HG02642 (cell line): Measurements from ENCODE around the gene ZAR1L.

Experiments used
- ATAC-seq: cut with Tn5 transposase; IDR thresholded peaks from one replicate; pipeline ENCODE4 v1.9.1; 2021; ENCODE audit warnings: mild to moderate bottlenecking; ENCODE audit not compliant: unreplicated experiment, poor library complexity

Gene ZAR1L

DNA sequence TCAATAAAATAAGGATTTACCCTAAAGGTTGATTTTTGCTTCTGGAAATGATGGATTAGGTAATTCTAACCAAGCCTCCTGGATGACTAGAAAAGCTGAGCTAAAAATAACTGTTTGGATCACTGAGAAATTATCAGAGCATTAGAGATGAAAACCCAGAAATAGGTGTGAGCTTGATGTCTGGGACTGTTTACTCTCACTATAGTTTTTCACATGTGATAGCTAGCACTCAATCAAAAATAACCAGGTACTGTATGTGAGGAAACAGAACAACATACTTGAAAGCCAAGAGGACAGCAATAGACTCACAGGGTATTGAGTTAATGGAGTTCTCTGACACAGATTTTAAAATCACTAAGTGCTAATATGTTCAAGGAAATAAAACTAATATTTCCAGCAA lies 9.5 kb downstream of the ZAR1L start:
- no peak for ATAC-seq

DNA sequence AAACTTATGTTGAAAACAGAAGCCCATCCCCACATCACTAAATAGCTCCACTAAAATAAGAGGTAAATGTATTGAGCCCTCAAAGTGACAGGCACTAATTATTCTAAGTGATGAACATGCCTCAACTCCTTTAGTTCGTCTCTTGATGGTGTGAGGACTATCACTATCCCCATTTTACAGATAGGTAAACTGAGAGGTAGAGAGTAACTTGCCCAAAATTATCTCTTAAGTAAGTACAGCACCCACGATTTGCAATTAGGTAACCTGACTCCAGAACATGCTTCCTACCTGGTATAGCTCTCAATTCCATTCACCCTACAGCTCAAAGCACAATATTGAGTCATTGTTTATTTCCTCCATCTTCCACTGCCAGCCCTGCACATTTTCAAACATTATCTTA lies 12.7 kb downstream of the ZAR1L start:
- ATAC-seq = no peak

DNA sequence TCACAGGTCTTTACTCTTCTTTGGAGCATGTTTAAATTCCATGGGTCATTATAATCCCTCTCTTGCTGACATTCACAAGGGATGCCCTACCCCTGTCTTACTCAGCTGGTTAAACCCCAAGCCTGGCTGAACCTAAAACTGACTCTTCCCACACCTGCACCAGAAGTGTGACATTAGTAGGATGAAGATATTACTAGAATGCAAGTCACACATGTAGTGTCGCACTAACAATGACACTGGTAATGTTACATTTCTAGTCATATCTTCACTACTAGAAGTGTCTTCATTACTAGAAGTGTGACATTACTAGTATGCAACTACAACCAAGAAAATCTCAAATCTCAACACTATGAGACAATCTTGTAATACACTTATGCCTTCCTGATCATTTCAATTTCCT lies 14.2 kb downstream of the ZAR1L start:
- ATAC-seq = no peak

DNA sequence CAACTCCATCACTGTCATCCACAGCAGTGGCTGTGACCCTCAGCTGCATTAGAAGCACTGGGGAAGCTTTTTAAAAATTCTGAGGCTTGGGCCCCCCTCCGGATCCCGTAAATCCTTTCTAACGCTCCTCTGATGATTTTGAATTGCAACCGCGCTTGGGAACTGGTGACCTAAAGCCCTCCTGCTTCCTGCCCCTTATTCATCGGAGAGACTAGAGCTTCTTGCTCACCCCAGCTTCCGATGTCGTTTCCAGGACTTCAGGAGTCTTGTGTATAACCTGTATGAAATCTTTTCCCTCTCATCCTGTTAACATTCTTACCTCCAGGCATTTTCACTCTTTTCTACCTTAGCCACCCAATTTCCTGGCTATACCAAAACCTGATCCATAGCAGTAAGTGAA lies 14.8 kb downstream of the ZAR1L start:
- no peak for ATAC-seq

DNA sequence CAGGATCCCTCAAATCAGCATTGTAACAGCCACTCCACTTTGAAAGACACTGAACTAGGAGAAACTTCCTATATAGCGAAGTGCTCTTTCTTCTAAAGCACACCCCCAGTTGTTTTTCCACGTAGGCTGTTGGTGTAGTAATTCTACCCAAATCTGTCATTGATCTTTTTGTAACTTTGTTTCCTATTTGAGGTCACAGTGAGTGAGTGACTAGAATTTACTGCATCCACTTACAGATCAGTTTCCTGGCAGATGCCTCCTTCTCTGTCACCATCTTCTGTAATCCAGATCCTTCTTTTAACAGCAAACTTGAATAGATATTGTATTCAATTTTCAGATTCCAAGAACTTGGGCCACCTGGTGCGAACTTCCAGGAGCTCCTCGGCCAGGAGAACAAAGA lies 15.3 kb downstream of the ZAR1L start:
- no peak for ATAC-seq

DNA sequence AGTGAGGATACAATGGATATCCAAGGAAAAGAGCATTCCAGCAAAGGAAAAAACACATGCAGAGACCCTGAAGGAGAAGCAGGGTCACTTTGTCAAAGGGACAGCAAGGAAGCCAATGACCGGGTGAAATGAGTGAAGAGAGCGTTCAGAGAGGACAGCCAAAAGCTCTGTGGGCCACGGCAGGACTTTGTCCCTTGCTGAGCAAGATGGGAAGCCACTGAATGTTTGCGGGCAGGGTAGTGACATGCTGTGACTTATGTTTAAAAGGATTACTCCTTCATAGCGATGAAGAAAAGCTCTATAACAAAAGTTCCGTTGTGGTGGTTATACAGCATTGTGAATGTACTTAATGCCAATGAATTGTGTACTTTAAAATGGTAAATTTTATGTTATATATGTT lies 16.5 kb downstream of the ZAR1L start:
- no peak for ATAC-seq

DNA sequence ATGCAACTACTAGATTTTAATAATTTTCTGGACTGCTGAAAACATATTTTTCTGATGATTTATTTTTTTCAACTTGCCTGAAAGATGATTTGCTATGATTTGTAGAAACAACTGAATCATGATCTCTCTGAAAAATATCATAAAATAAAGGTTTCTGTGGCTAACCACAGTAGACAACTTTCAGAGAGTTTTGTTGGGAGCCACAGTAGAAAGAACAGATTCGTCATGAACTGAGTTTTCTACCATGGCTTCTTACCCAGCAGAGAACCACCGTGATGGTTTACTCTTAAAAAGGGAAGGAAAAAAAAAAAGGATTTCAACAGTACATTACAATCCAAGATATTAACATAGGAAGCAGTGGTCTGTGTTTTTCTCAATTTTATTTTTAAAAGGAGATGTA lies 18.0 kb downstream of the ZAR1L start:
- ATAC-seq = no peak

DNA sequence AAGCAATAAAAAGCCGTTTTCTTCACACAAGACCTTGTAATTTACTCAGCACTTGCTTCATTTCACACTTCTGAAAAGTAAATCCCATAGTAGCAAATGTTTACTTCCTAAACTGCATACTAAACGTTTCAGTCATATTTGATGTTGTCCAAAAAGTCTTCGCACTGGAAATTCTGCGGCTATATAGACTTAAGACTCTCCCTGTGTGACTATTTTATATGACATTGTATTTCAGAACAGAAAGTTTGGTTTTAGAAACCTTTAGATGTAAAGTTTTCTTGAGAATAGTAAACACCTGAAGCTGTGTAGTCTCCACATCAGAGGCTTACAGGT lies 29.6 kb downstream of the ZAR1L start:
- ATAC-seq = no peak

DNA sequence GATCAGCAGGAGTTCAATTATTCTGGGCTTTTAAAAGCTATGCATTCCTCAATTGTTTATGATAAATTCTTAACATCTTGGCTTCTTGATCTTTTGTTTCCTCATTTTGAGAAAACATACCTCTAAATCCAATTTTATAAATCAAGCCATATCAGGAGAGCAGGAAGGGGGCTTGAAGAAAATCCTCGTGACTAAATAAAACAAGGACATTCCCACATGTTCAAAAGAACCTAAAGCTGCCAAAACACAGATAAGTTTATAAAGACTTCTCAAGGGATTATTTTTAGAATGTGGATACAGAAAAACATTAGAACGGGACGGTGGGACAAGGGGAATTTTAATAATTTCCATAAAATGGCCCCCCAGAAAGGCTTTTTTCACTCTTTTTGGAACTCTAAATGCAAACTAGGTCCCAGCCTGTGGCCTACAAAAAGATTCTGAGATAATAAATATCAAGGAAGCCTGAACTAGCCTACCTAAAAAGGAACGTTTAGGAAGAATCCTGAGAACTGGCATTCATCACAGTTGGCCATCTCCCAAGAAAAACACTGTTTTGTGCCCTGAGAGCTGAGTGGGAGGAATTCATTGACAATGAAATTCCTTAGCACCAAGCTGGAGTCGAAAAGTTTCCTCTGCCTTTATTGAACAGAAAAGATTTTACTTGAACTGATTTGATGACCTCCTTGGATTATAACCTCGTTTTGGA lies 30.1 kb downstream of the ZAR1L start:
- no peak for ATAC-seq

DNA sequence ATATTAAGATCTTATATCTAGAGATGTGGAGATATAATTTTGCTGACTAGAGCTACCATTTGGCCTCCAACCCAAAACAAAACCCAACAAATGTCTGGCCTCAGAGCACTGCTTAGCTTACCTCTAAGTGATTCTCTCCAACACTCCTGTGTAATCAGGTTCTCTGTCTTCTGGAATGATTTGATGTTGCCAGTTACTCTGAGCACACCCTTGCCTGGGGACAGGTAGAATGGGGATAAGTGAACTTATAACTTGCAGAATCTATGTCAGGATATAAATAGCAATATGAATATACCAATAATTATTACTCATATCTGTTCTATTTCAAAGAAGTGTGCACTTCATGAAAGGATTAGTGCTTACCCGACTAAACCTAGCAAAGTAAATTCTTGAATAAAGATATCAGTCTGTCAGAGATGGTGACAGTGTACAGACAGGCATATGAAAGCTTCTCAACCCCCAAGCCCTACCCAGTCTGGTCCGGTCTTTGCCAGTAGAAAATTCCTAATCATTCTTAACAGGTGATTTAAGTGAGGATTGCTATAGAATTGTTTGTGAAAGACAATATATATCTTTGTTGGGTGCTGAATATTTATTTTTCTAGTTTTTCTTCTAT lies 33.0 kb downstream of the ZAR1L start:
- ATAC-seq = no peak

DNA sequence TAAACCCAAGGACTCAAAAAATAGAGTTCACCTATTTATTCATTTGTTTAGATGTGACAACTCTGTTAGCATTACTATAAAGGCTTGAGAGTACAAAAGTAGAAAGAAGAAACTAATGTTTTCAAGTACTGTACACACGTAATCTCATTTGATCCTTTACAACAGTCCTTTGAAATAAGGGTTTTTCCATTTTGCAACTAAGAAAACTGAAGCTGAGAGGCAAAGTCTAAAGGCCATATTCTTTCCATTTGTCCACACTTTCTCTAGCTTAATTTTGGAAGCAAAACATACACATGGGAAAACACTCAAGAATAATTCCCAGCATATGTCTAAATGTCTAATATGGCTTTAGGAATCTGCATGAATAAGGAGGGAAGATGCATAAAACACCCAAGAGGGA lies 34.1 kb downstream of the ZAR1L start:
- no peak for ATAC-seq

DNA sequence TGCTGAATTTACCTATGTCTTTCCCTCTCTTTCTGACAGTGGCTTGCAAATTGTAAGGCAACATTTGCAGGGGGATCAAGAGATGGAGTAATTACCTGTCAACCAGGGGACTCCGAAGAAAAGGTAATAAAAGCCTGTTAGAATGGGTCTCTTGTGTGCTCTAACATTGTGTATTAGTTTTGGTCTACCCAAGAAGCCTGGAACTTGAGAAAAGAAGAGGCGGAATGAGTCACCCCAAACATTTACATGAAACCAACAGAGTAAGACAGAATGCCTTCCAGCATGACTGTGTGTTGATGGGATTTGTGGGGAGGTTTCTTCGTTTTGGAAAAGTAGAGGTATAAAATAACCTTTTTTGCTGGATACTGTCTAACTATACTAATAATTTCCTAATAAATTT lies 36.7 kb downstream of the ZAR1L start:
- no peak for ATAC-seq

DNA sequence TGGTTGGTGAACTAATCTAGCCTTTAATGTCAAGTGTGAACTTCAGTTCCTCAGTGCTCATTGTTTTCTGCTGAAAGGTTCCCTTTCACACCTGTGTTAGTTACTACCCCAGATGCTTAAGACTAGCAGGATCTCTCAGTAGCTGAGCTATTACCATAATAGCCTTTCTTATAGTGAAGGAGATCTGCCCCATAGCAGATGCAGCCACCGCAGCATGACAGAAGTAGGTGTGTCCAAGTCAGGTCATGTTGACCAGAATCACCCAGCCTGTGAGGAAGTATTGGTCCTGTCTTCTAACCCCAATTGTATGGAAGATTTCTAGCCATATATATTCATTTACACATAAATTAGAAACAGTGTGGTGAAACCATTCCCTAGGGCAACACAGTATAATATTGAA lies 37.3 kb downstream of the ZAR1L start:
- ATAC-seq = no peak

DNA sequence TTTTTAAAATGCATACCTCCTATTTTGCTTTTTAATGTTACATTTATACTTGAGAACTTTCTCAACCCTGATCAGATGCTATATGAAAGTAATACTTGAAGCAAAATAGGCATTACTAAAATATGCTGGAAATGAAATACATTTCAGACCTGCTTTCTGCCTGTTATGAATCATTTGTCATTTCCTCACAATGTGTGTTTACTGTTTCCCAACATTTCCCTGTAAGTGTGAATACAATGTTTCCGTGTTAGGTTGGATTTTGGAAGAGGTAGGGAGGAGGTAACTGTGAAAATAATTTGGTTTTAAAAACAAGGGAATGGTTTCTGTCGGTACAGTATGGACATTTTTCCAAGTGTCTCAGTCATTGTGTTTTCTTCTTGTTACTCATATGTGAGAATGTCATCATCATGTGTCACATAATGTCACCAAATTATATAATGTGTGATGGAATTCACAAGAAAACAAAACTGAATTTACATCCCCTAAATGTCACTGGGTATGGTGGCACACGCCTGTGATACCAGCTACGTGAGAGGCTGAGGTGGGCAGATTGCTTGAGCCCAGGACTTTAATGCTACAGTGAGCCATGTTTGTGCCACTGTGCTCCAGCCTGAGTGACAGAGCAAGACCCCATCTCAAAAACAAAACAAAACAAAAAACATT lies 43.0 kb downstream of the ZAR1L start:
- ATAC-seq = no peak

DNA sequence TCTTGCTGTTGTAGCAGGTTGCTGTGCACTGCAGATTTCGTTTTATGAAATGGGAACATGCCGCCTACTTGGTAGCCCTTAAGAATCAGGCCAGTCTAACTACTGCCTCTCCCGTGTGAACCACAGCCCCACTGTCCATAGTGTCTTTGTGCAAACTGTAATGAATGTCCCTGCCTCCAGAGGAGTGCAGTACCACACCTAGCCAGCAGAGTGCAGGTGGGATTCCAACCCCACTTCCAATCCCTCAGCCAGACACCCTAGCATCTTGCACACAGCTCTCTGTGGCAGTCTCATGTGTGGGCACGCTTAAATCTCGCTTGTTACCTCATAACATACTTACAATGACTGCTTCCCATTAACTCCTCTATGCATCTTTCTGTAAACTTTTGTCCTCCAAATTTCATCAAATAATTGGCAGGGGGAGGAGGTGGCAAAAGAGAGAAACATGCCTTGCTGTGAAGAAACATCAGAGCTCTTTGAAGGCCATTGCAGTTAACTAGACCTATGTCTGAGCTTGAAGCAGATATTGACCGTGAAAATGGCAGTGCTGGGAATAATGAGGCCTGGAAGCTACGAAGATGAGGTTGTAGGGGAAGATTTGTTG lies 47.2 kb downstream of the ZAR1L start:
- ATAC-seq = peak; percentile 95

DNA sequence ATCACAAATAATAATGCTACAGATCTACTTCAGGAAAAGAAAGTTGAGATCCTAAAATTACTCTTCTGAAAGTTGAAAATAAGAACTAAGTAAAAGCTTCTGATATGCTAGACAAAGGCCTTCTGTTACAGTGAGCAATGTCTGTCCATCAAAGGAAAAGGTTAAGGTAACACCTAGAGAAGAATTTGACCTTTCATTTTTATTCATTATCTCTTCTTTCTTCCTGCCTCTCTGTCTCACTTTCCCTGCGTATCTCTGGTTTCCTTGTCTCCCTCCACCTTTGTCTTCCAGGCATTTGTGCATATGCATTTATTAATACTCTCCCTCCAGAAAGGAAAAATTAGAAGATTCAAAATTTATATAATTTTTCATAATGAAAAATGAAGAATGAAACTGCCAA lies 49.0 kb downstream of the ZAR1L start:
- ATAC-seq = no peak

DNA sequence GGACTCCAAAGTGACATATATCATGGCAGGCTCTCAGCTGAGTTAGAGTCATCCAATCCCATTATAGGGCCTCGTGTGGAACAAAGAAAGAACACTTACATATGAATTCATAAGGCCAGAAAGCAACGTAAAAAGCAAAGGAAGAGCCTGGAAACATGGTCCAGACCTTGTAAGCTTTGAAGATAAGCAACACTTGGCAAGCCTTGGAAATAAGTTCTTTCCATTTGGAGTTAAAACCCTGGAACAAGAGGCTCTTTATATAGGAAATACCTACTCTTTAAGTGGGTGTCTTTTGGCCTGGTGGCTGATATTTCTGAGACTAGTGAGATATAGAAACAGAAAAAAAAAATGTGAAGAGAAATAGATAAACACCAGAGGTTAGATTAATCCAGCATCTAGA lies 49.4 kb downstream of the ZAR1L start:
- no peak for ATAC-seq

DNA sequence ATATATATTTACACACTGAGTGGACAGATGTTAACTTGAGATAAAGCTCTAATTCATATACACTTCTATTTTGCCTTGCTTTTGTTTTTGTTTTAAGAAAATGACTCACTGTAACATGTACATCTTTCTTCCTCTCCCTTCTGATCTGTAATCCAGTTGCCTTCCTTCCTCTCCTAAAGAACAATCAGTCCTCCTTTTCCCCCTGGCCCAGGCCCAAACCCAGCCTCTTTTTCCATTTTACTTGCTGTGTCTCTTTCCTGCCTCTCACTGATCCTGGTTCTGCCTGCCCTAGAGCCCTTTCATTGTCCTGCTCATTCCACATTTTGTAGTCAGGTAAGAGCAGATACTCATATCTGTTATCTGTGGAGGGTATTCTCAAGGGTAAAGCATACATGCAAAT lies 50.8 kb downstream of the ZAR1L start:
- no peak for ATAC-seq

DNA sequence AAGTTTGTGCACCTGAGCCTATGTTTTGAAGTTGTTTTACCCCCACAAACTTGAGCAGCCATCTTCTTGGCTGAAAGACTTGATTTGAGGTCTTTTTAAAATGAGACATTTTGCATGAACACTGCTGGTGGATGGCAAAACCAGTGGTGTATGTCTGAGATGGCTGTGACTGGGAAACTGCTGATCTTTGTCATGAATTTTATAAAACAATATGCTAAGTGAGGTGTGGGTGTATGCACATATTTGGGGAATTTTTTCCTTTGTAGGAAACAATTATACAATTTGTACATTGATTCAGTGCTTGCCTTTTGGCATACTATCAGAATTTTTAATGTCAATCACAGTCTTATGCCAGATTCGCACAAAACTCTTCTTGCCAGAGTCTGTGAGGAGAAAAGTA lies 52.5 kb downstream of the ZAR1L start:
- ATAC-seq = no peak

DNA sequence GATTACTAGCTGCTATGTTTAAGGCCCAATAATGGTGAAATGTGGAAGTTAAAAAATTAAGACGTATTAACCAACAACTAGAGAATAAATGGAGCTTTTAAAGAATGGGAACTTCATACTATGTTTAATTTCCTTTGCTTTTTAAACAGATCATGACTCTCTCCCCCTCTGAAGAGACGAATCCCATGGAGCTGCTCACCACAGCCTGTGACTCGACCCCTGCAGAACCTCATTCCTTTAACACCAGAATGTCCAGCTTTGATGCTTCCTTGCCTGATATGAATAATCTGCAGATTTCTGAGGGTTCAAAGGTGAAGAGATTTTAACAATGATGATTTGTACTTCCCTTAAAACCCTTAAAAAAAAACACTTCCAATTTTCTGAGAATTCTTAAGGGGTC lies 53.0 kb downstream of the ZAR1L start:
- no peak for ATAC-seq

DNA sequence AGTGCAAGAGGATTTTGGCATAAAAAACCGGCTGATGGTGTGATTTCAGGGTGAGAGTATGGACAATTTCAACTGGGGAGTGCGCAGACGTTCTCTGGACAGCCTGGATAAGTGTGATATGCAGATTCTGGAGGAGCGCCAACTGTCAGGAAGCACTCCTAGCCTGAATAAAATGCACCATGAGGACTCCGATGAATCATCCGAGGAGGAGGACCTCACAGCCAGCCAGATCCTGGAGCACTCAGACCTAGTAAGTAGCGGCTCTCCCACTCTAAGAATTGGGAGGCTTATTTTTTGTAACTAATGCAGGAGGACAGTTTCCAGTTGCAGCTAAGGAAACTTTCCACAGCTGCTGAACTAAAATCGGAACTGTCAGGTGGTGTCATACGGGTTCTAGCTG lies 53.6 kb downstream of the ZAR1L start:
- ATAC-seq = no peak

DNA sequence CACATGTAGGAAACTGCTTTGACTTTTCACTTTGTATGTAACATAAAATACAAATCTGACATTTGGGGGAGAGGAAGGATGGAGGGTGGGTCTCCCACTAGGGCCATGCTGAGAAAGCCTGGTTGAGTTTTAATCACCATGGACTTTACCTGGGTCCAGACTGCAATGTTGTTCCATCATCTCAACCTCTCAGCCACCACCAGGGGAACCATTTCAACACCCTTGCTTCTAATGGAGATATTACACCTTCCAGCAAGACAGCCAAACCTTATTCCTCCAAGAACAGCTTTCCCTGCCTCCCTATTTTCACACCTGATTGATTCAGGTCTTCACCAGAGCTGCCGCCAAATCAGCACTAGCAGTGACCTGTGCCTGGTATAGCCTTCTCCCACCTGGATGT lies 56.0 kb downstream of the ZAR1L start:
- no peak for ATAC-seq
